ENCODE measurements around the gene KAZALD1.

Gene KAZALD1

DNA sequence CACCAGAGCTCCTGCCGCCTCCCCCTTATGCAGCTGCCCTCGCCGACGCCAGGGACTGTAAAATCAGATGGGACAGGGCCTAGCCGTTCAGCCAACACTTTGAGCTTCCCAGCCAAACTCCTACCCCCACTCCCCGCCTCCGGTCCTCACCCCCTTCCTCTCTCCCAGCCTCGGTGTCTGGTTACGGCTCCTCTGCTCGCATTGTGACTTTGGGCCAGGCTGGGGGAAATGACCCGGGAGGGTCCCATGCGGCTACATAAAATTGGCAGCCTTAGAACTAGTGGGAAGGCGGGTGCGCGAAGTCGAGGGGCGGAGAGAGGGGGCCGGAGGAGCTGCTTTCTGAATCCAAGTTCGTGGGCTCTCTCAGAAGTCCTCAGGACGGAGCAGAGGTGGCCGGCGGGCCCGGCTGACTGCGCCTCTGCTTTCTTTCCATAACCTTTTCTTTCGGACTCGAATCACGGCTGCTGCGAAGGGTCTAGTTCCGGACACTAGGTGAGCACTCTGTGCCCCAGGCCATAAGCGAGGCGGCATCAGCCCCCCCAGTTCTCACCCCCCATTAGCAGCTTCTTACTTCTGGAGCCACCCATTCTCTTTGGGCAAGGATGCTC is at the start of gene KAZALD1:
Gene KAZALD1, plus strand, starts transcription at position 366 of the 608 bp plus-strand sequence. CDS start 604 bp downstream, outside the sequence.
- no peak for DNase-seq (ENCODE audit: low read depth)

- DNase-seq (ENCODE audit: low read depth): peak; percentile 69
Measured at GRCh38 chr10:101012525-101013364, 49.0 kb upstream of the KAZALD1 start.

DNA sequence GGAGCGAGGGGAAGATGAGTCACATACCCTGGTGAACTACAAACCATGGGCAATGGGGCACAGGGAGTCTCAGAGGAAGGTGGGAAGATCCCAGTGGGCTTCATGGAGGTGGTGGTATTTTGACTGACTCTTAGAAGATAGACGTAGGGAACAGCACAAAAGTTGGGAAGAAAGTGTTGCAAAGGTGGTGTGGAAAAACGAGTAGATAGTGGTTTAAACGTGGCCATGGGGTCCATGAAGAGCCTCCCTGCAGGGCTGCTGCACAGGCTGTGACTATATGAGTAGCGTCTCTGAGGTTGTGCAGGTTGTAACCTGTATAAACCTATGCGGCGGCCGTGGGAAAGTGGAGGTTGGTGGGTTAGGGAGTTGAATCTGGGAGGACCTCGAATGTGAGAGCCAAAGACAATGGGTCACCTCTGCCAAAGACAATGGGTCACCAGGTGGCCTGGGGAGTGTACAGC is 48.4 kb upstream of the KAZALD1 start:
- DNase-seq (ENCODE audit: low read depth): no peak

DNA sequence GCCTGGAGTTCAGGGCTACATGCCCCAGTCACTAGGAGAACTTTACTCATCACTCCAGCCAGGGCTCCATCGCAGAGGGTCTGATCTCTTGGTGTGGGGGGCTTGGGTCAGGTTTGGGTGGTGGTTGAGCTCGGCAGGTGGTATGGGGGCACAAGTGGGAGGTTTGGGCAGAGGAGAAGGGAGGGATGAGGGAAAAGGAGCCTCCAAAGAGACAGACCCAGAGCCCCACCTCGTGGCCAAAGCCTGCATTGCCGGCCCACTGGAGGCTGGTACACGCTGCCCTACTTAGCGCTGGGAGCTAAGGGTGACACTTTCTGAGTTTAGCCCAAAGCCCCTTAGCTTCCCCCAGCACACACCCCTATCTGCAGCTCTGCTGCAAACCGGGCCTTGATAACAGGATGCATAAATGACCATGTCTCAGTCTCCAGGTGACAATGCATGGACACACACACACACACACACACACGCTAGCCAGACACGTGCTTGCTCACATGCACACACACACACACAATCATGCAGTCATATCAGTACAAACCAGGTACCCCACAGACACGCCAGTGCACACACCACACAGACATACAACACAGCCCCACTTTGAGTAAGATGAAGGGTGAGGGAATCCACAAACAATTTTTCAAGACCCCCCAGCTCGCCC is 47.4 kb upstream of the KAZALD1 start:
- peak; percentile 79 for DNase-seq (ENCODE audit: low read depth)

- no peak for DNase-seq (ENCODE audit: low read depth)
Measured at GRCh38 chr10:101014966-101015581, 46.7 kb upstream of the KAZALD1 start.

GRCh38 chr10:101015582-101015973 is 46.2 kb upstream of the KAZALD1 start:
- DNase-seq (ENCODE audit: low read depth): no peak

DNA sequence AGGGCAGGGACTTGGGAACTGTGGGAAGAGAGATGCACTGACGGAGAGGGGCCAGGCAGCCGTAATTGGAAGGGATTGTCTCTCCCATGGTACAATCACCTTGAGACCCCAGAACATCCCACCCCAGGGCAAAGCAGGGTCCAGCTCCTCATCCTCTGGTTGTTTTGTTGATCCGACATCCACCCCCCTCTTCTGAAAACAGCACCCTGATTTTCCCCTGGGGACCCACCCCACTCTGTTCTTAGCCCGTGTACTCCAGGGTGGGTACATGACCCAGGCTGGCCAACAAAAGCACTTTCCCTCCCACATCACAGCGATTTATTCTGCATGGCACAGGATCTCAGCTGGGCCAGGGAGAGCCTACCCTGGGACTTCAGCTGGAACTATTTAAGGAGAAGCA is 45.0 kb upstream of the KAZALD1 start:
- DNase-seq (ENCODE audit: low read depth): no peak

DNA sequence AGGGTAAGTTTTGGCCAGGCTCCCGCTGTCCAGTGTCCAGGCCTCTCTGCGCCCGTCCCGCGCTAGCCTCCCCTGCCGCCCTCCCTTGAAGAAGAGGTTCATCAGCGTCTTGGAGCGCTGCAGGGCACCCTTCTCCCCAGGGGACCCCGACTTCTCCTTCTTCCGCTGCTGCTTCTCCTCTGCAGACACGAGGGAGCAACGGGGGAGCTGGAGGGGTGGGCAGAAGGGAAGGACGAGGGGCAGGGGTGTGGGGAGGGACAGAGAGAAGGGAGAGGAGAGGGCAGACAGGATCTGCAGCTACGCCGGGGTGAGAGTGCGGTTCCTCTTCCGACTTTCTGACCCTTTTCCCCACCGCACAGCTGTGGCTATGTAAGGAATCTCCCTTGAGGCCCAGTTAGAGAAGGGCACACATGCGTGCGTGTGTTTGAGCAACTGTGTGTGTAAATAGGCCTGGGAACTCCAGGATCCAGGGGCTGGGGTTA is 43.6 kb upstream of the KAZALD1 start:
- no peak for DNase-seq (ENCODE audit: low read depth)

GRCh38 chr10:101018600-101019439 is 43.0 kb upstream of the KAZALD1 start:
- DNase-seq (ENCODE audit: low read depth): peak; percentile 64

DNA sequence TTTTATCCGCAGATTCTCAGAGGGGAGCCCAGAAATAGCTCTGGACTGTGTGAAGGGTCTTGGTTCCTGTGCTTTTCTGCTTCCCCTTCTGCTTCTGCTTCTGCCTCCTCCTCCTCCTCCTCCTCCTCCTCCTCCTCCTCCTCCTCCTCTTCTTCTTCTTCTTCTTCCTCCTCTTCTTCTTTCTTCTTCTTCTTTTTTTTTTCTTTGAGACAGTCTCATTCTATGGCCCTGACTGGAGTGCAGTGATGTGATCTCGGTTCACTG is 42.4 kb upstream of the KAZALD1 start:
- DNase-seq (ENCODE audit: low read depth): no peak

GRCh38 chr10:101020427-101021075 is 41.2 kb upstream of the KAZALD1 start:
- no peak for DNase-seq (ENCODE audit: low read depth)

- DNase-seq (ENCODE audit: low read depth): no peak
Measured at GRCh38 chr10:101021239-101021638, 40.5 kb upstream of the KAZALD1 start.

GRCh38 chr10:101021692-101022251 is 40.0 kb upstream of the KAZALD1 start:
- no peak for DNase-seq (ENCODE audit: low read depth)

DNA sequence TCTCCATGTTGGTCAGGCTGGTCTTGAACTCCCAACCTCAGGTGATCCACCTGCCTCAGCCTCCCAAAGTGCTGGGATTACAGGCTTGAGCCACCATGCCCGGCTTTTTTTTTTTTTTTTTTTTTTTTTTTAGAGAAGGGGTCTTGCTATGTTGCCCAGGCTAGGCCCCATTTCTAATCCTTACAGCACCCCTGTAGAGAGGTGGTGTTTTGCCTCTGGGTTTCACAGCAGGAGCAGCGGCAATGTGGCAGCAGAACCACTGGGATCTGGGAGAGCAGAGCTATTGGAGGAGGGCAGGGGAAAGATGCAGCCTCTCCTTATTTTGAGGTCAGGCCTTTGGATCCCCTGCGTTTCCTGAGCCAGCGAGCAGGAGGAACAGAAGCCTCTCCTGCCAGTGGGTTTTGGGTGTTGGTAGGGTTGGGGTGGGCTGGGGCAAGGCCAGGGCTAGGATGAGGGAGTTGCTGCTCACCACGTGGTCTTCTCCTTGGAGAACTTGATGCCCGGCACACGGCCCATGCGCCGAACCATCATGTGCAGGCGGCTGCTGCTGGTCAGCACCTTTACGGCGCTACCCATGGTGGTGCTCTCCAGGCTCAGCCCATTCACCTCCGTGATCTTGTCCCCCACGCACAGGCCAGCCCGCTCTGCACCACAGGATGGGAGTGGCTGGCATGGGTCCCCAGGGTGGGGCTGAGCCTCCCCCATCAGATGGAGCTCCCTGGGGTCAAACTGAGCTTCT is 38.7 kb upstream of the KAZALD1 start:
- DNase-seq (ENCODE audit: low read depth): no peak

DNA sequence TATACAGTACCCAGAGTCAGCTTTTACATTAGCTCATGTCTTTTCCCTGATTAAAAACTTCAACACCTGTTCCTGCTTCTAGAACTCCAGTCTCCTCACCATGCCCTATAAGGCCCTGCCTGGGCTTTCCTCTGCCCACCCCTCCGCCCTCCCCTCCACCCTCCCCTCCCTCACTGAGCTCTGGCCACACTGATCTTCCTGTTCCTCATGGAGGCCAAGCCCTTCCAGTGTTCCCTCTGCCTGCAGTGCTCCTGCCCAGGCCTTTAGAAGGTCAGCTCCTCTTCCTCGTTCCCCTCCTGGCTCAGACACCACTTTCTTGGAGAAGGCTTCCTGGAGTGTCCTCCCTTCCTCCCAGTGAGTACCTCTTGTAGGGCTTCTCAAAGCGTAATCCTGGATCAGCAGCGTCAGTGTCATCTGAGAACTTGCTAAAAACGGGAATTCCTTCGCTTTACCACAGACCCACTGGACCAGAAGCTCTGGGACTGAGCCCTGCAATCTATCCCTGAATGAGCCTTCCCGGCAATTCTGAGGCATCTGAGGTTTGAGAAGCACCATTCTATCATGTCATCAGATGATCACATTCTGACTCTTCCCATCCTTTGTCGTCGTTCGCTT is 34.6 kb upstream of the KAZALD1 start:
- DNase-seq (ENCODE audit: low read depth): no peak

GRCh38 chr10:101028446-101029337 is 33.1 kb upstream of the KAZALD1 start:
- DNase-seq (ENCODE audit: low read depth): no peak

- DNase-seq (ENCODE audit: low read depth): no peak
Measured at GRCh38 chr10:101029520-101030295, 32.1 kb upstream of the KAZALD1 start.

All from activated T-cell treated with anti-CD3 and anti-CD28 coated beads for 1 hour (primary cell).